OCI-LY3 (cell line): ENCODE data around the gene TRIM4.
"Not testable (repeated sequence)": the region's sequence is repeated elsewhere in the genome, so short reads cannot be mapped to it uniquely, and the experiment has no call there.

ENCODE experiments used
- H2AFZ ChIP-seq: fragments of 200-600, 300-600 bp; shearing (Covaris generic); 2 replicates; pipeline ENCODE4 v1.6.0; 2014; ENCODE audit warnings: antibody characterized with exemption, low read depth, low read length
- H3K27ac ChIP-seq: fragments of 200-600, 300-600 bp; sonication (generic); 2 replicates; pipeline ENCODE4 v1.5.1; 2014; ENCODE audit warnings: mild to moderate bottlenecking, low read length, moderate library complexity, mixed read lengths
- H3K27me3 ChIP-seq: fragments of 200-600, 300-600 bp; sonication (generic); 2 replicates; pipeline ENCODE4 v1.6.1; 2014; ENCODE audit warnings: low read depth, low read length, mixed read lengths
- H3K36me3 ChIP-seq: fragments of 200-600, 300-600 bp; sonication (generic); replicated peaks from 2 replicates; pipeline ENCODE3; 2014; ENCODE audit warnings: low read depth, low read length, mixed read lengths
- H3K4me1 ChIP-seq: fragments of 300-600, 200-600 bp; sonication (generic); 2 replicates; pipeline ENCODE4 v1.6.1; 2014; ENCODE audit warnings: low read length, mixed read lengths
- H3K4me2 ChIP-seq: fragments of 200-600, 300-600 bp; sonication (generic); 2 replicates; pipeline ENCODE4 v1.6.1; 2014; ENCODE audit warnings: low read length, mixed read lengths
- H3K4me3 ChIP-seq: fragments of 300-600, 200-600 bp; sonication (generic); 2 replicates; pipeline ENCODE4 v1.5.1; 2014; ENCODE audit warnings: antibody characterized with exemption, mild to moderate bottlenecking, low read length, moderate library complexity
- H3K79me2 ChIP-seq: fragments of 300-600, 200-600 bp; shearing (Covaris generic); 2 replicates; pipeline ENCODE4 v1.6.1; 2014; ENCODE audit warnings: mild to moderate bottlenecking, low read length, mixed read lengths
- H3K9ac ChIP-seq: fragments of 300-600, 200-600 bp; shearing (Covaris generic); 2 replicates; pipeline ENCODE4 v1.6.0; 2014; ENCODE audit warnings: mild to moderate bottlenecking, low read length, moderate library complexity
- H3K9me3 ChIP-seq: fragments of 200-600, 300-600 bp; shearing (Covaris generic); 2 replicates; pipeline ENCODE4 v1.6.1; 2014; ENCODE audit warnings: low read length, mixed read lengths; ENCODE audit not compliant: insufficient read depth
- H4K20me1 ChIP-seq: fragments of 200-600, 300-600 bp; sonication (generic); 2 replicates; pipeline ENCODE4 v1.6.1; 2016; ENCODE audit warnings: low read length, mixed read lengths; ENCODE audit not compliant: insufficient read depth
- CTCF ChIP-seq: fragments of 200-600, 300-600 bp; sonication (generic); IDR thresholded peaks from 2 replicates; pipeline ENCODE4 v1.5.1; 2014; ENCODE audit warnings: antibody characterized with exemption, low read length, low read depth
- EZH2phosphoT487 ChIP-seq: fragments of 200-600 bp; shearing (Covaris generic); IDR thresholded peaks from 2 replicates; pipeline ENCODE4 v1.6.1; 2018; ENCODE audit warnings: antibody characterized with exemption, mixed run types, low read depth

TRIM4 gene

GRCh38 chr7:99944497-99945070 lies 25.3 kb upstream of the TRIM4 start:
- no peaks in the 10 kb centered on the region for H3K4me1 ChIP-seq
- no peaks in the 10 kb centered on the region for H3K9me3 ChIP-seq
- no peaks in the 10 kb centered on the region for H3K79me2 ChIP-seq
- H3K9ac ChIP-seq = no peak overlapping the region
- H4K20me1 ChIP-seq = no peaks in the 10 kb centered on the region
- no peak overlapping the region for H2AFZ ChIP-seq
- H3K4me2 ChIP-seq = 0 out of 2 replicates have a peak overlapping the region, but pooled peaks have one; percentile 17
- no peak for TF ChIP-seq EZH2phosphoT487
- no peak for TF ChIP-seq CTCF
- no peak overlapping the region for H3K27ac ChIP-seq
- H3K36me3 ChIP-seq = no peaks in the 10 kb centered on the region
- peaks cover 20% of the 10 kb centered on the region; the same call in 1 of the 2 replicates for H3K27me3 ChIP-seq
- 0 out of 2 replicates have a peak overlapping the region, but pooled peaks have one; percentile 16 for H3K4me3 ChIP-seq

- Histone ChIP-seq H4K20me1 (no peaks in the 10 kb centered on the region), H3K4me1 (no peaks in the 10 kb centered on the region), H3K9me3 (peaks cover 5% of the 10 kb centered on the region; the same call in 1 of the 2 replicates), H3K4me3 (peak overlapping the region; percentile 16; the same call in 1 of the 2 replicates), H3K4me2 (peak overlapping the region; percentile 17; the same call in 1 of the 2 replicates), H3K36me3 (no peaks in the 10 kb centered on the region), H2AFZ (peak overlapping the region; percentile 25; the same call in 1 of the 2 replicates), H3K27me3 (peaks cover 22% of the 10 kb centered on the region; the same call in 1 of the 2 replicates), H3K27ac (no peak overlapping the region), H3K9ac (no peak overlapping the region), H3K79me2 (no peaks in the 10 kb centered on the region)
- TF ChIP-seq CTCF = no peak
- no peak for TF ChIP-seq EZH2phosphoT487
These were observed 24.5 kb upstream of the TRIM4 start for GRCh38 chr7:99943641-99944496.

DNA sequence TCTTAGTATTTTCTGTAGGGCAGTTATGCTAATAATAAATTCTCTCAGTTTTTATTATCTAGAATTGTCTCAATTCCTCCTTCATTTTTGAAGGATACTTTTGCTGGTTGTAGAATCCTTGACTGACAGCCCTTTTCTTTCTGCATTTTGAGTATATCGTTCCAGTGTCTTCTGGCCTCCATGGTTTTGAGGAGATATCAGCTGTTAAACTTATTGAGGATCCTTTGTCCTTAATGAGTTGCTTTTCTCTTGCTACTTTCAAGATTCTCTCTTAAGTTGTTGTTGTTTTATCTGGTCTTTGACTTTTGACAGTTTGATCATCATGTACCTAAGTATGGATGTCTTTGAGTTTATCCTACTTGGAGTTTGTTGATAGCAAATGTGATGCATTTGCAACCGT lies 19.0 kb upstream of the TRIM4 start:
- H3K27me3 ChIP-seq = peaks cover 31% of the 10 kb centered on the region
- peaks cover 15% of the 10 kb centered on the region; the same call in 1 of the 2 replicates for H3K9me3 ChIP-seq
- H4K20me1 ChIP-seq = no peaks in the 10 kb centered on the region
- H2AFZ ChIP-seq = no peak overlapping the region
- H3K36me3 ChIP-seq = no peaks in the 10 kb centered on the region
- TF ChIP-seq EZH2phosphoT487 (no peak), CTCF (no peak)
- H3K4me3 ChIP-seq = no peak overlapping the region
- no peak overlapping the region for H3K27ac ChIP-seq
- H3K9ac ChIP-seq = no peak overlapping the region
- H3K79me2 ChIP-seq = no peaks in the 10 kb centered on the region
- no peak overlapping the region for H3K4me2 ChIP-seq
- no peaks in the 10 kb centered on the region for H3K4me1 ChIP-seq

DNA sequence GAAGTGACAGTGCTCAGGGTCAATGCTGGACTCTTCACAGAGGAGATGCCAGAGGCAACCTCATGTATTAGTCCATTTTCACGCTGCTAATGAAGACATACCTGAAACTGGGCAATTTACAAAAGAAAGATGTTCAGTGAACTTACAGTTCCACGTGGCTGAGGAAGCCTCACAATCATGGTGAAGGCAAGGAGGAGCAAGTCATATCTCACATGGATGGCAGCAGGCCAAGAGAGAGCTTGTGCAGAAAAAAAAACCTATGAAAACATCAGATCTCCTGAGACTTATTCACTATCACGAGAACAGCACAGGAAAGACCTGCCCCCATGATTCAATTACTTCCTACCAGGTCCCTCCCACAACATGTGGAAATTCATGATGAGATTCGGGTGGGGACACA lies 15.7 kb upstream of the TRIM4 start:
- Histone ChIP-seq H3K9me3 (peaks cover 15% of the 10 kb centered on the region; the same call in 1 of the 2 replicates), H2AFZ (peak overlapping the region; percentile 46; the same call in 1 of the 2 replicates), H3K27me3 (peaks cover 21% of the 10 kb centered on the region)
- H3K9ac ChIP-seq, H3K4me2 ChIP-seq, H3K79me2 ChIP-seq, H4K20me1 ChIP-seq, H3K36me3 ChIP-seq, H3K4me3 ChIP-seq, H3K27ac ChIP-seq, H3K4me1 ChIP-seq: not testable (repeated sequence)
